ENCODE measurements around the gene MATN4.

- TF ChIP-seq POLR2A (IDR thresholded peaks at IDR 0.05) (no peak), EP300 (IDR thresholded peaks at IDR 0.05; ENCODE audit: low read depth) (no peak)
Observed at GRCh38 chr20:45340236-45340847, 32.2 kb upstream of the MATN4 start.

Data from transverse colon (tissue), 1 donor.